ENCODE data around the gene APCDD1.

Gene APCDD1

DNA sequence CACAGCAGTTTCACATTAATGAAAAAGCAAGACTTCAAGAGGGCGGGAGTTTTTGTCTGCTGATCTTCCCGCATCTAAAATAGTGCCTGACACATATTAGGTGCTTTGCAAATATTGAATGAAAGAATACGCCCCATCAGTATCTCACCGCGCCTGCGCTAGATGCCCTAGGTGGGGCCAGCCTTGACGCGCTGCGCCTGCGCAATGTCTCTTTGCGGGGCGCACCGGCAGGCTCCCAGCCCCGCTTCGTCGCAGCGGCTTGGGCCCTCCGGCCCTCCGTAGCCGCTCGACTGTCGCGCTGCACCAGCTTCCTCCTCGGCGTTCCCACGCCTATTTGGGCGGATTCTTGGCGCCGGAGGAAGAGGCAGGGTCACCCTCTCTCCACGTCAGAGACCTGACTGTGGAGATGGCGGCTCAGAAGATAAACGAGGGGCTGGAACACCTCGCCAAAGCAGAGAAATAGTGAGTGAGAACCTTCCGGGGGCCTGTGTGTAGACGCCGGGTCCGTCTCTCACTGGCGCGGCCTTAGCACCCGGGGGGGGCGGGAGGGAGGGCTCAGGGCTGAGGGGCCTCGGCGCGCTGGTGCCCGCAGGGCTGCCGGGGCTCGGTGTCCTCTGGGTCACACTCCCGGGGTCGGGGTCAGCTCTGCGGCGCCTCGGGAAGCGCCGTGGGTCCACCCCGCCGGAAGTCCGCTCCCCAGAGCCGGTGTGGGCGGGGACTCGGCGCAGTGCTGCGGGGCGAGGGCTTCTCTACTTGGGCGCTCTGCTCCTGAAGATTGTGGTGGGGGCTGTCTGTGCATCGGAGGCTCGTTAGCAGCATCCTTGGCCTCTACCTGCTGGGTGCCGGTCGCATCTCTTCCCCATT is 71.5 kb downstream of the APCDD1 start, which contains the start of gene NAPG:
Gene NAPG (plus strand): TSS at position 331 of the 864 bp plus-strand sequence. CDS start 76 bp downstream, at position 407.
- H3K4me1 ChIP-seq = peaks cover 2% of the 10 kb centered on the region
- TF ChIP-seq CTCF (IDR thresholded peaks at IDR 0.05) = no peak
- H3K36me3 ChIP-seq (ENCODE audit: control insufficient read depth, insufficient read depth, low read length) = no peaks in the 10 kb centered on the region
- peak within 1 kb of the TSS; percentile 95 for H3K4me2 ChIP-seq (ENCODE audit: low read length)
- no peaks in the 10 kb centered on the region for H3K27me3 ChIP-seq (ENCODE audit: control insufficient read depth, insufficient read depth, low read length)
- H3K9ac ChIP-seq = no peak within 1 kb of the TSS
- peak within 1 kb of the TSS; percentile 66 for H3K27ac ChIP-seq
- H3K9me3 ChIP-seq (ENCODE audit: control insufficient read depth, low read length) = no peaks in the 10 kb centered on the region
- H2AFZ ChIP-seq = peak within 1 kb of the TSS; percentile 86
- peaks cover 10% of the 10 kb centered on the region for H3K79me2 ChIP-seq
- H3K4me3 ChIP-seq (ENCODE audit: low read depth, low read length) = peak within 1 kb of the TSS; percentile 86

- Histone ChIP-seq H3K27ac (peak overlapping the region; percentile 66), H2AFZ (peak overlapping the region; percentile 86), H3K36me3 (ENCODE audit: control insufficient read depth, insufficient read depth, low read length) (no peaks in the 10 kb centered on the region), H3K27me3 (ENCODE audit: control insufficient read depth, insufficient read depth, low read length) (no peaks in the 10 kb centered on the region), H3K9ac (no peak overlapping the region), H3K4me2 (ENCODE audit: low read length) (peak overlapping the region; percentile 95), H3K9me3 (ENCODE audit: control insufficient read depth, low read length) (no peaks in the 10 kb centered on the region), H3K4me1 (peaks cover 2% of the 10 kb centered on the region), H3K79me2 (peaks cover 10% of the 10 kb centered on the region), H3K4me3 (ENCODE audit: low read depth, low read length) (peak overlapping the region; percentile 86)
- TF ChIP-seq CTCF (IDR thresholded peaks at IDR 0.05) = no peak
Measured at GRCh38 chr18:10526561-10526949, 72.1 kb downstream of the APCDD1 start.

DNA sequence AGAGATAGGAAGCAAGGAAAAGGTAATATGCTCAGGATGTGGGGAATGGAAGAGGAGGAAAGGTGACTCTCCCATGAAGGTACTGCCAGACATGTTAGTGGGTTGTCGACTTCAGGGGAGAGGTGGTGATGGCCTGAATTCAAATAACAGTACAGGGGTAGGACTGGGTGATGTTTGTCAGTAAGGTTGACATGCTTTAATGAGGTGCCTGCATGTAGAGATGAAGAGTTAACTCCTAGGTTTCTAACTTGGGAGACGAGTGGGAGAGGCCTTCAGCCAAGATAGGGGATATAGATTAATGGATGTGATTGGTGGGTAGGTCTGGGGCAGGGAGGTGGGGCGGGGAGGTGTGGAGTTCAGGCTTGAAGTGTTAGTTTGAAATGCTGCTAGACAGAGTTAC is 74.0 kb downstream of the APCDD1 start:
- no peak overlapping the region for H2AFZ ChIP-seq
- no peaks in the 10 kb centered on the region for H3K36me3 ChIP-seq (ENCODE audit: control insufficient read depth, insufficient read depth, low read length)
- H3K27me3 ChIP-seq (ENCODE audit: control insufficient read depth, insufficient read depth, low read length) = no peaks in the 10 kb centered on the region
- H3K79me2 ChIP-seq = peaks cover 10% of the 10 kb centered on the region
- no peak overlapping the region for H3K4me2 ChIP-seq (ENCODE audit: low read length)
- H3K27ac ChIP-seq = no peak overlapping the region
- H3K9me3 ChIP-seq (ENCODE audit: control insufficient read depth, low read length) = no peaks in the 10 kb centered on the region
- no peak overlapping the region for H3K9ac ChIP-seq
- peaks cover 2% of the 10 kb centered on the region for H3K4me1 ChIP-seq
- no peak overlapping the region for H3K4me3 ChIP-seq (ENCODE audit: low read depth, low read length)
- no peak for TF ChIP-seq CTCF (IDR thresholded peaks at IDR 0.05)

DNA sequence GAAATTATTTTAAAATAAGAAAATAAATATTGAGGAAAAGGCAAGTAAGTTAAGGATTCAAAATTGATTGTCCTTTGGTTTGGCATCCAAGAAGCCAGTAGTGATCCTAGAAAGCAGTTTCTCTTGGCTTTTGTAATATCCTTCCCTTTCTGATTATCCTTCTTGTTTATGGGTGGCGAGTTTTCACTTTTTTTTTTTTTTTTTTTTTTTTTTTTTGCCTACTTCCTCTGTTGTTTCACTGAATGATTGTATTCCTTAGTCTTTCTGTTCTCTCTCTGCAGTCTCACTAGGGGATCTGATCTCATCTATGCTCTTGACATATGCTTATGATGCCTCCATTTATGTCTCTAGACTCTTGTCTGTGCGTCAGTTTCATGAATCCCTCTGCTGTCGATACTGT is 75.6 kb downstream of the APCDD1 start:
- H3K9ac ChIP-seq = no peak overlapping the region
- peaks cover 10% of the 10 kb centered on the region for H3K79me2 ChIP-seq
- H3K4me3 ChIP-seq (ENCODE audit: low read depth, low read length) = no peak overlapping the region
- TF ChIP-seq CTCF (IDR thresholded peaks at IDR 0.05) = no peak
- no peak overlapping the region for H2AFZ ChIP-seq
- H3K27me3 ChIP-seq (ENCODE audit: control insufficient read depth, insufficient read depth, low read length) = no peaks in the 10 kb centered on the region
- no peaks in the 10 kb centered on the region for H3K36me3 ChIP-seq (ENCODE audit: control insufficient read depth, insufficient read depth, low read length)
- no peaks in the 10 kb centered on the region for H3K9me3 ChIP-seq (ENCODE audit: control insufficient read depth, low read length)
- H3K4me1 ChIP-seq = peaks cover 2% of the 10 kb centered on the region
- H3K4me2 ChIP-seq (ENCODE audit: low read length) = no peak overlapping the region
- H3K27ac ChIP-seq = no peak overlapping the region
